ENCODE data around the gene PAF1.

Gene PAF1

GRCh38 chr19:39405261-39405957 is 14.5 kb upstream of the PAF1 start:
- DNase-seq (ENCODE audit: low spot score) = peak; percentile 35

GRCh38 chr19:39403331-39404312 is 12.7 kb upstream of the PAF1 start:
- DNase-seq (ENCODE audit: low spot score) = peak; percentile 96

GRCh38 chr19:39402346-39403300 is 11.7 kb upstream of the PAF1 start:
- DNase-seq (ENCODE audit: low spot score) = peak; percentile 79

- DNase-seq (ENCODE audit: low spot score) = peak; percentile 91
Observed at GRCh38 chr19:39401549-39402345, 10.8 kb upstream of the PAF1 start.

- no peak for DNase-seq (ENCODE audit: low spot score)
Observed at GRCh38 chr19:39401070-39401548, 10.2 kb upstream of the PAF1 start.

- DNase-seq (ENCODE audit: low spot score) = no peak
Observed at GRCh38 chr19:39400061-39400460, 9.2 kb upstream of the PAF1 start.

- DNase-seq (ENCODE audit: low spot score) = no peak
Observed at GRCh38 chr19:39399668-39400050, 8.8 kb upstream of the PAF1 start.

GRCh38 chr19:39398297-39398864 is 7.5 kb upstream of the PAF1 start:
- DNase-seq (ENCODE audit: low spot score) = peak; percentile 79

GRCh38 chr19:39397360-39398296 is 6.7 kb upstream of the PAF1 start:
- peak; percentile 95 for DNase-seq (ENCODE audit: low spot score)

- DNase-seq (ENCODE audit: low spot score) = peak; percentile 72
Observed at GRCh38 chr19:39390451-39390750, 505 bp downstream of the PAF1 start.

- DNase-seq (ENCODE audit: low spot score) = no peak
Observed at GRCh38 chr19:39389631-39390414, 1.1 kb downstream of the PAF1 start.

- no peak for DNase-seq (ENCODE audit: low spot score)
Observed at GRCh38 chr19:39388657-39389056, 2.2 kb downstream of the PAF1 start.

GRCh38 chr19:39386557-39386956 is 4.3 kb downstream of the PAF1 start:
- no peak for DNase-seq (ENCODE audit: low spot score)

- no peak for DNase-seq (ENCODE audit: low spot score)
Observed at GRCh38 chr19:39385629-39386411, 5.1 kb downstream of the PAF1 start.

- DNase-seq (ENCODE audit: low spot score) = no peak
Observed at GRCh38 chr19:39384839-39385568, 5.9 kb downstream of the PAF1 start.

GRCh38 chr19:39382991-39383828 is 7.7 kb downstream of the PAF1 start:
- DNase-seq (ENCODE audit: low spot score) = no peak

Data from CD4-positive, alpha-beta T cell treated with Interleukin-15 for 4 hours (primary cell).